RWPE2 (cell line): ENCODE data around the gene PDE4B.
"Not testable (repeated sequence)": the region's sequence is repeated elsewhere in the genome, so short reads cannot be mapped to it uniquely, and the experiment has no call there.

ENCODE experiments used
- ATAC-seq: fragments of 200-7000 bp; cut with Tn5 transposase; 3 replicates; pipeline ENCODE4 v1.9.1; 2021; ENCODE audit warnings: low read depth
- DNase-seq: peaks from one replicate; pipeline ENCODE4 v3.0.0-alpha.2; 2020; ENCODE audit warnings: low spot score
- H3K27ac ChIP-seq: fragments of 450-650 bp; 2 replicates; pipeline ENCODE4 v1.5.1; 2017; ENCODE audit warnings: mild to moderate bottlenecking; ENCODE audit not compliant: poor library complexity, severe bottlenecking
- H3K27me3 ChIP-seq: fragments of 250-450 bp; sonication (Bioruptor Pico); 2 replicates; pipeline ENCODE4 v1.5.1; 2021; ENCODE audit warnings: mild to moderate bottlenecking, moderate library complexity; ENCODE audit not compliant: insufficient read depth, poor library complexity, severe bottlenecking
- H3K36me3 ChIP-seq: fragments of 250-450 bp; sonication (Bioruptor Pico); 2 replicates; pipeline ENCODE4 v1.5.1; 2020; ENCODE audit warnings: low read depth, mild to moderate bottlenecking, moderate library complexity
- H3K4me1 ChIP-seq: fragments of 250-450 bp; sonication (Bioruptor Pico); 2 replicates; pipeline ENCODE4 v1.5.1; 2021; ENCODE audit warnings: mild to moderate bottlenecking, moderate library complexity; ENCODE audit not compliant: insufficient read depth, poor library complexity, severe bottlenecking
- H3K4me3 ChIP-seq: fragments of 250-450 bp; sonication (Bioruptor Pico); 2 replicates; pipeline ENCODE4 v1.5.1; 2021; ENCODE audit warnings: mild to moderate bottlenecking, moderate library complexity; ENCODE audit not compliant: severe bottlenecking
- H3K9me3 ChIP-seq: fragments of 250-450 bp; sonication (Bioruptor Pico); 2 replicates; pipeline ENCODE4 v1.5.1; 2021; ENCODE audit warnings: mild to moderate bottlenecking, moderate library complexity; ENCODE audit not compliant: severe bottlenecking
- CTCF ChIP-seq: fragments of 450-650 bp; IDR thresholded peaks from one replicate; pipeline ENCODE4 v1.5.1; 2017; ENCODE audit warnings: mild to moderate bottlenecking, moderate library complexity; ENCODE audit not compliant: poor library complexity, severe bottlenecking

PDE4B gene

GRCh38 chr1:65998763-65999583 is 206.3 kb downstream of the PDE4B start:
- no peaks in the 10 kb centered on the region for H3K36me3 ChIP-seq
- no peaks in the 10 kb centered on the region for H3K4me1 ChIP-seq
- peaks cover 5% of the 10 kb centered on the region for H3K27me3 ChIP-seq
- H3K4me3 ChIP-seq, result no peak overlapping the region
- no peak for ATAC-seq
- no peaks in the 10 kb centered on the region for H3K9me3 ChIP-seq
- no peak for TF ChIP-seq CTCF
- no peak overlapping the region for H3K27ac ChIP-seq
- no peak for DNase-seq

GRCh38 chr1:66000033-66000637 is 207.4 kb downstream of the PDE4B start:
- no peaks in the 10 kb centered on the region for H3K9me3 ChIP-seq
- H3K27ac ChIP-seq, result no peak overlapping the region
- no peak for TF ChIP-seq CTCF
- H3K4me1 ChIP-seq, result no peaks in the 10 kb centered on the region
- no peak for DNase-seq
- H3K4me3 ChIP-seq, result no peak overlapping the region
- H3K36me3 ChIP-seq, result no peaks in the 10 kb centered on the region
- no peak for ATAC-seq
- H3K27me3 ChIP-seq, result peaks cover 5% of the 10 kb centered on the region

- ATAC-seq, result no peak
Measured at GRCh38 chr1:66003690-66004089, 211.0 kb downstream of the PDE4B start.

GRCh38 chr1:66006534-66006933 is 213.8 kb downstream of the PDE4B start:
- H3K4me1 ChIP-seq, H3K9me3 ChIP-seq, H3K4me3 ChIP-seq, H3K27me3 ChIP-seq, H3K36me3 ChIP-seq, DNase-seq, ATAC-seq, H3K27ac ChIP-seq: not testable (repeated sequence)

More at GRCh38 chr1:66003690-66004089, 211.0 kb downstream of the PDE4B start:
- Histone ChIP-seq H3K4me1 (no peaks in the 10 kb centered on the region), H3K4me3 (no peak overlapping the region), H3K27ac (no peak overlapping the region), H3K27me3 (no peaks in the 10 kb centered on the region), H3K9me3 (no peaks in the 10 kb centered on the region), H3K36me3 (no peaks in the 10 kb centered on the region)
- TF ChIP-seq CTCF, result no peak
- DNase-seq, result no peak

GRCh38 chr1:66012106-66012784 is 219.6 kb downstream of the PDE4B start:
- TF ChIP-seq CTCF, result no peak
- Histone ChIP-seq H3K4me3 (no peak overlapping the region), H3K9me3 (no peaks in the 10 kb centered on the region), H3K27ac (no peak overlapping the region), H3K36me3 (no peaks in the 10 kb centered on the region), H3K27me3 (no peaks in the 10 kb centered on the region), H3K4me1 (no peaks in the 10 kb centered on the region)
- no peak for DNase-seq
- ATAC-seq, result no peak
